Neural cell (in vitro differentiated cells): ENCODE results near the gene ZNF140. TPM values are rescaled to one million over a fixed set of nuclear protein-coding genes. Genes with fewer than 3 reads are reported as not detected.

ENCODE experiments used
- H2AFZ ChIP-seq: fragments of 200-600, 300-800 bp; sonication (generic), shearing (Covaris generic); 2 replicates; pipeline ENCODE4 v1.6.0; 2014; ENCODE audit warnings: low read depth, mild to moderate bottlenecking, antibody characterized with exemption, low read length, moderate library complexity
- H3F3A ChIP-seq: fragments of 200-600 bp; shearing (Covaris generic); 2 replicates; pipeline ENCODE4 v1.6.1; 2016; ENCODE audit warnings: mild to moderate bottlenecking, moderate library complexity, mixed read lengths, antibody characterized with exemption, low read length; ENCODE audit not compliant: insufficient read depth, poor library complexity, severe bottlenecking
- H3K27ac ChIP-seq: fragments of 200-600, 300-800 bp; sonication (generic), shearing (Covaris generic); 2 replicates; pipeline ENCODE4 v1.5.1; 2014; ENCODE audit warnings: mild to moderate bottlenecking, low read length, moderate library complexity
- H3K27me3 ChIP-seq: fragments of 300-800, 200-600 bp; sonication (generic), shearing (Covaris generic); 2 replicates; pipeline ENCODE4 v1.6.0; 2014; ENCODE audit warnings: mild to moderate bottlenecking, low read depth, low read length, moderate library complexity; ENCODE audit not compliant: insufficient read depth
- H3K36me3 ChIP-seq: fragments of 300-800, 200-600 bp; sonication (generic), shearing (Covaris generic); 2 replicates; pipeline ENCODE4 v1.5.1; 2014; ENCODE audit warnings: mild to moderate bottlenecking, antibody characterized with exemption, low read length, moderate library complexity; ENCODE audit not compliant: insufficient read depth
- H3K4me2 ChIP-seq: fragments of 300-800, 200-600 bp; sonication (generic), shearing (Covaris generic); 2 replicates; pipeline ENCODE4 v1.6.0; 2014; ENCODE audit warnings: mild to moderate bottlenecking, low read length
- H3K4me3 ChIP-seq: fragments of 300-800, 200-600 bp; sonication (generic), shearing (Covaris generic); 2 replicates; pipeline ENCODE4 v1.5.1; 2014; ENCODE audit warnings: mild to moderate bottlenecking, low read length, moderate library complexity
- H3K79me2 ChIP-seq: fragments of 200-600 bp; shearing (Covaris generic); replicated peaks from 2 replicates; pipeline ENCODE4 v1.6.0; 2014; ENCODE audit warnings: mild to moderate bottlenecking, low read length, moderate library complexity; ENCODE audit not compliant: insufficient read depth
- H3K9ac ChIP-seq: fragments of 300-800, 200-600 bp; sonication (generic), shearing (Covaris generic); 2 replicates; pipeline ENCODE4 v1.6.1; 2016; ENCODE audit warnings: mild to moderate bottlenecking, low read length, mixed read lengths
- H3K9me2 ChIP-seq: fragments of 200-600 bp; shearing (Covaris generic); 2 replicates; pipeline ENCODE4 v1.6.1; 2016; ENCODE audit warnings: mild to moderate bottlenecking, low read length, mixed read lengths; ENCODE audit not compliant: insufficient read depth
- H3K9me3 ChIP-seq: fragments of 200-600, 300-800 bp; sonication (generic), shearing (Covaris generic); 2 replicates; pipeline ENCODE4 v1.6.1; 2016; ENCODE audit warnings: mild to moderate bottlenecking, mixed run types, low read length, moderate library complexity, mixed read lengths
- H4K20me1 ChIP-seq: fragments of 200-600 bp; shearing (Covaris generic); 2 replicates; pipeline ENCODE4 v1.6.1; 2016; ENCODE audit warnings: mild to moderate bottlenecking, mixed run types; ENCODE audit not compliant: insufficient read depth
- EP300 ChIP-seq: fragments of 450-650 bp; conservative IDR thresholded peaks from 2 replicates; pipeline ENCODE4 v1.6.1; 2014; ENCODE audit warnings: antibody characterized with exemption, mild to moderate bottlenecking, moderate library complexity; ENCODE audit not compliant: poor library complexity, severe bottlenecking
- MXI1 ChIP-seq: fragments of 450-650 bp; conservative IDR thresholded peaks from 2 replicates; pipeline ENCODE4 v1.6.1; 2014; ENCODE audit warnings: antibody characterized with exemption, mild to moderate bottlenecking; ENCODE audit not compliant: poor library complexity, severe bottlenecking
- POLR2AphosphoS5 ChIP-seq: IDR thresholded peaks from 2 replicates; pipeline ENCODE4 v1.6.1; 2012
- RAD21 ChIP-seq: fragments of 450-650 bp; conservative IDR thresholded peaks from 2 replicates; pipeline ENCODE4 v1.6.1; 2014; ENCODE audit warnings: antibody characterized with exemption, mild to moderate bottlenecking, moderate library complexity
- REST ChIP-seq: IDR thresholded peaks from 2 replicates; pipeline ENCODE4 v1.6.1; 2012; ENCODE audit warnings: borderline replicate concordance
- polyA plus RNA-seq: library from polyadenylated mRNA; depleted of rRNA; stranded (reverse); fragments of >200 nt; gene quantifications from 2 replicates; pipeline ENCODE4 v1.2.3, GENCODE V29; 2014

ZNF140 gene
- polyA plus RNA-seq, 1 donor from 2014 or later, result 60.5 TPM

GRCh38 chr12:133058203-133059113 is 22.3 kb upstream of the ZNF140 start:
- Histone ChIP-seq H3K79me2 (peaks cover 3% of the 10 kb centered on the region), H3K4me2 (no peak overlapping the region), H3K36me3 (peaks cover 84% of the 10 kb centered on the region), H3K4me3 (no peak overlapping the region), H3K9me2 (no peaks in the 10 kb centered on the region), H3K9me3 (peaks cover 82% of the 10 kb centered on the region), H2AFZ (no peak overlapping the region), H3K27ac (no peak overlapping the region), H4K20me1 (no peaks in the 10 kb centered on the region), H3K9ac (no peak overlapping the region), H3K27me3 (no peaks in the 10 kb centered on the region), H3F3A (peaks cover 11% of the 10 kb centered on the region)
- TF ChIP-seq EP300 (no peak), POLR2AphosphoS5 (peak; percentile 19)

- H3K27ac ChIP-seq, result no peak overlapping the region
- H3K79me2 ChIP-seq, result no peaks in the 10 kb centered on the region
- H3K27me3 ChIP-seq, result no peaks in the 10 kb centered on the region
- H2AFZ ChIP-seq, result no peak overlapping the region
- peaks cover 84% of the 10 kb centered on the region for H3K36me3 ChIP-seq
- no peaks in the 10 kb centered on the region for H3K9me2 ChIP-seq
- H4K20me1 ChIP-seq, result no peaks in the 10 kb centered on the region
- H3K4me3 ChIP-seq, result no peak overlapping the region
- no peak overlapping the region for H3K9ac ChIP-seq
- TF ChIP-seq EP300, result no peak
- no peak overlapping the region for H3K4me2 ChIP-seq
- peaks cover 93% of the 10 kb centered on the region for H3K9me3 ChIP-seq
- peaks cover 11% of the 10 kb centered on the region for H3F3A ChIP-seq
These were observed 18.8 kb upstream of the ZNF140 start for GRCh38 chr12:133061954-133062353.

GRCh38 chr12:133063556-133063955 is 17.2 kb upstream of the ZNF140 start:
- Histone ChIP-seq H3K9me2 (no peaks in the 10 kb centered on the region), H3F3A (peaks cover 9% of the 10 kb centered on the region), H3K79me2 (no peaks in the 10 kb centered on the region), H3K36me3 (peaks cover 68% of the 10 kb centered on the region), H3K27me3 (no peaks in the 10 kb centered on the region), H3K9me3 (peaks cover 88% of the 10 kb centered on the region), H4K20me1 (no peaks in the 10 kb centered on the region), H3K4me2 (no peak overlapping the region), H3K9ac (no peak overlapping the region), H3K4me3 (no peak overlapping the region), H3K27ac (no peak overlapping the region), H2AFZ (no peak overlapping the region)
- TF ChIP-seq REST (no peak), MXI1 (no peak), RAD21 (no peak), EP300 (no peak)
